ENCODE results near the gene MFAP3L.

- TF ChIP-seq CTCF (IDR thresholded peaks at IDR 0.05) (no peak), REST (IDR thresholded peaks at IDR 0.05; ENCODE audit: insufficient read depth in 1 of 2, low read depth in 2 of 2, low read length in 1 of 2) (no peak)
Observed at GRCh38 chr4:169957785-169958184, 68.4 kb downstream of the MFAP3L start.
